Measurements from ENCODE around the gene TMEM132E.

DNA sequence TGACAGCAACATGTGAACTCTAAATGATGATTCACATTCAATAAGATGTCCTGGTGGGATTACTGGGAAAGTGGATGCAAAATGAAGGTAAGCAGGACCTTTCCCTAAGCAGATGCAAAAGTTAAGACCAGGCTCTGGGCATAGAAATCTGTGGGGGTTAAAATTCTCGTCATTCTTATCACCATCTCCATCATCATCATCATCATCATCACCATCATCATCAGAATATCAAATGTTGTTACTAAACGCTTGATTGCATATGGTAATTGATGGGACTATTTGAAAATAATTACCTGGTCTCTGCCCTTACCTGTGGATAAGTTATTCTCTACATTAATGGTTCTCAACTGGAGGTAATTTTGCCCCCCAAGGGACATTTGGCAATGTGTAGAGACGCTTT is 41.9 kb upstream of the TMEM132E start:
- TF ChIP-seq, protein P1, sequence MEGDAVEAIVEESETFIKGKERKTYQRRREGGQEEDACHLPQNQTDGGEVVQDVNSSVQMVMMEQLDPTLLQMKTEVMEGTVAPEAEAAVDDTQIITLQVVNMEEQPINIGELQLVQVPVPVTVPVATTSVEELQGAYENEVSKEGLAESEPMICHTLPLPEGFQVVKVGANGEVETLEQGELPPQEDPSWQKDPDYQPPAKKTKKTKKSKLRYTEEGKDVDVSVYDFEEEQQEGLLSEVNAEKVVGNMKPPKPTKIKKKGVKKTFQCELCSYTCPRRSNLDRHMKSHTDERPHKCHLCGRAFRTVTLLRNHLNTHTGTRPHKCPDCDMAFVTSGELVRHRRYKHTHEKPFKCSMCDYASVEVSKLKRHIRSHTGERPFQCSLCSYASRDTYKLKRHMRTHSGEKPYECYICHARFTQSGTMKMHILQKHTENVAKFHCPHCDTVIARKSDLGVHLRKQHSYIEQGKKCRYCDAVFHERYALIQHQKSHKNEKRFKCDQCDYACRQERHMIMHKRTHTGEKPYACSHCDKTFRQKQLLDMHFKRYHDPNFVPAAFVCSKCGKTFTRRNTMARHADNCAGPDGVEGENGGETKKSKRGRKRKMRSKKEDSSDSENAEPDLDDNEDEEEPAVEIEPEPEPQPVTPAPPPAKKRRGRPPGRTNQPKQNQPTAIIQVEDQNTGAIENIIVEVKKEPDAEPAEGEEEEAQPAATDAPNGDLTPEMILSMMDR (IDR thresholded peaks at IDR 0.05; ENCODE audit: insufficient read depth, low read length), result no peak
- TF ChIP-seq GABPA (IDR thresholded peaks at IDR 0.05; ENCODE audit: low read depth), result no peak
- TF ChIP-seq, protein P2, sequence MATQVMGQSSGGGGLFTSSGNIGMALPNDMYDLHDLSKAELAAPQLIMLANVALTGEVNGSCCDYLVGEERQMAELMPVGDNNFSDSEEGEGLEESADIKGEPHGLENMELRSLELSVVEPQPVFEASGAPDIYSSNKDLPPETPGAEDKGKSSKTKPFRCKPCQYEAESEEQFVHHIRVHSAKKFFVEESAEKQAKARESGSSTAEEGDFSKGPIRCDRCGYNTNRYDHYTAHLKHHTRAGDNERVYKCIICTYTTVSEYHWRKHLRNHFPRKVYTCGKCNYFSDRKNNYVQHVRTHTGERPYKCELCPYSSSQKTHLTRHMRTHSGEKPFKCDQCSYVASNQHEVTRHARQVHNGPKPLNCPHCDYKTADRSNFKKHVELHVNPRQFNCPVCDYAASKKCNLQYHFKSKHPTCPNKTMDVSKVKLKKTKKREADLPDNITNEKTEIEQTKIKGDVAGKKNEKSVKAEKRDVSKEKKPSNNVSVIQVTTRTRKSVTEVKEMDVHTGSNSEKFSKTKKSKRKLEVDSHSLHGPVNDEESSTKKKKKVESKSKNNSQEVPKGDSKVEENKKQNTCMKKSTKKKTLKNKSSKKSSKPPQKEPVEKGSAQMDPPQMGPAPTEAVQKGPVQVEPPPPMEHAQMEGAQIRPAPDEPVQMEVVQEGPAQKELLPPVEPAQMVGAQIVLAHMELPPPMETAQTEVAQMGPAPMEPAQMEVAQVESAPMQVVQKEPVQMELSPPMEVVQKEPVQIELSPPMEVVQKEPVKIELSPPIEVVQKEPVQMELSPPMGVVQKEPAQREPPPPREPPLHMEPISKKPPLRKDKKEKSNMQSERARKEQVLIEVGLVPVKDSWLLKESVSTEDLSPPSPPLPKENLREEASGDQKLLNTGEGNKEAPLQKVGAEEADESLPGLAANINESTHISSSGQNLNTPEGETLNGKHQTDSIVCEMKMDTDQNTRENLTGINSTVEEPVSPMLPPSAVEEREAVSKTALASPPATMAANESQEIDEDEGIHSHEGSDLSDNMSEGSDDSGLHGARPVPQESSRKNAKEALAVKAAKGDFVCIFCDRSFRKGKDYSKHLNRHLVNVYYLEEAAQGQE (IDR thresholded peaks at IDR 0.05; ENCODE audit: insufficient replicate concordance, low read depth), result no peak
- no peak for TF ChIP-seq POLR2AphosphoS5 (IDR thresholded peaks at IDR 0.05; ENCODE audit: low read depth)
- TF ChIP-seq SPI1 (IDR thresholded peaks at IDR 0.05; ENCODE audit: borderline replicate concordance, low read depth), result no peak

All from HL-60 (cell line).